D341Med (cell line): ENCODE data around the gene PDK1.
"Not testable (repeated sequence)": the region's sequence is repeated elsewhere in the genome, so short reads cannot be mapped to it uniquely, and the experiment has no call there.

Source experiments
- DNase-seq: peaks from one replicate; pipeline ENCODE4 v3.0.0; 2012; ENCODE audit warnings: low spot score

Gene PDK1

GRCh38 chr2:172552547-172553291 lies 3.2 kb upstream of the PDK1 start:
- DNase-seq = no peak

- no peak for DNase-seq
These were observed 1.3 kb upstream of the PDK1 start for GRCh38 chr2:172554352-172555271.

GRCh38 chr2:172555272-172555521 lies 693 bp upstream of the PDK1 start:
- DNase-seq = no peak

GRCh38 chr2:172556284-172557033 lies 569 bp downstream of the PDK1 start:
- DNase-seq = peak; percentile 74

- DNase-seq = no peak
These were observed 2.5 kb downstream of the PDK1 start for GRCh38 chr2:172558372-172558771.

- no peak for DNase-seq
These were observed 4.8 kb downstream of the PDK1 start for GRCh38 chr2:172560721-172561120.

DNA sequence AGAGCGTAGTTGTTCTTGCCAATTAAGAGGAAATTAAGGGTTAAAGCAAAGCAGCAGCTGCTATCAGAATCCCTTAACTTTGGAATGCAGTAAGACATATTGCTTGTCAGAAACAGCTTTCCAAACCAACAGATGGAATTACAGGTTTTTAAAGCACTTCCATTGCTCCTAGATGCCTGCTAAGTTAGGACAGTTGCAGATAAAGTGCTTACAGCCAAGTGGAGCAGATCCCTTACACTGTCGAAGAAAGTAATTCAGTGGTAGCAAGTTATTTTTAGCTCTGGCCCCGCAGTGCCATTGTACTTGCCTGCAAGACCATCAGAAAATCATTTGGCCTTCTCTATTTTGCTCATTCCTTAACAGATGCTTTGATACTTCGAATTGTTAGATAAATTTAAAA lies 5.4 kb downstream of the PDK1 start:
- no peak for DNase-seq

DNA sequence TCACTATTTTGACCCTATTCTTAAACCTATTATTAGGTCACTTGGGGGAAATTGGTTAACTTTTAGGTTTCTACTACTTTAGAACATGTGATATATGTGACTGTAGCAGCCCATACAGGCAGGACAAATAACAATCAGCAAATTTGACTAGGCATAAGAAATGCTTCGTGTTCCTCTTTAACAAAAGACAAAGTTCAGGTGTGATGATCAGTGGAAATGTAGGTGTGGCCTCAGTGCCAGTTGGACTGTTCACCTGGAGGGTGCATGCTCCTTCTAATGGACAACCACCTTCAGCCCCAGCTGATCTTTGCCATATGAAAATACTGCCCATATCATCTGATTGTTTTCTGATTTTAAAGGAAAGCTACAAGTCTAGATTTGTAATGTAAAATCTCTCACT lies 6.4 kb downstream of the PDK1 start:
- no peak for DNase-seq

DNA sequence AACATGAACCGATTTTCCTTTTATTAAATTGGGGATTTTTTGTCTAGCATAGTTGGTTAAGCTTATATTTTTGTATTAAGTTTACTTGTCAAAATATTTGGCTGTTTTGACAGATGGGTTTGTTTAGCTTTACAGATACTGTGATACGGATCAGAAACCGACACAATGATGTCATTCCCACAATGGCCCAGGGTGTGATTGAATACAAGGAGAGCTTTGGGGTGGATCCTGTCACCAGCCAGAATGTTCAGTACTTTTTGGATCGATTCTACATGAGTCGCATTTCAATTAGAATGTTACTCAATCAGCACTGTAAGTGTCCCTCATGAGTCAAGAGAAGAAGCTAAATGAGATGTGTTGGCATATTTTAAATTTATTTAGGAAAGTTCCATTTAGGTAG lies 8.5 kb downstream of the PDK1 start:
- DNase-seq = no peak

DNA sequence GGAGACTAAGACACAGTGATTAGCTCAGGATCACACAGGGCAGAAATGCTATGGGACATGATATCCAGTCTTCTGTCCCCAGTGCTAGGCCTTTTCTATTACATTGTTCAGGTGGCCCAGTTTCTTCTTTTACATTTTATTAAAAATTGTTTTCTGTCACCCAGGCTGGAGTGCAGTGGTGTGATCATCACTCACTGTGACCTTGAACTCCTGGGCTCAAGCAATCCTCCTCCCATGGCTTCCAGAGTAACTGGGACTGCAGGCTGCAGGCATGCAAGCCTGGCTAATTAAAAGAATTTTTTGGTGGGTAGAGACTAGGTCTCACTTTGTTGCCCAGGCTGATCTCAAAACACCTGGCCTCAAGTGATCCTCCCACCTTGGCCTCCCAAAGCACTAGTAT lies 15.4 kb downstream of the PDK1 start:
- DNase-seq = no peak

- DNase-seq = no peak
These were observed 17.1 kb downstream of the PDK1 start for GRCh38 chr2:172572981-172573380.

DNA sequence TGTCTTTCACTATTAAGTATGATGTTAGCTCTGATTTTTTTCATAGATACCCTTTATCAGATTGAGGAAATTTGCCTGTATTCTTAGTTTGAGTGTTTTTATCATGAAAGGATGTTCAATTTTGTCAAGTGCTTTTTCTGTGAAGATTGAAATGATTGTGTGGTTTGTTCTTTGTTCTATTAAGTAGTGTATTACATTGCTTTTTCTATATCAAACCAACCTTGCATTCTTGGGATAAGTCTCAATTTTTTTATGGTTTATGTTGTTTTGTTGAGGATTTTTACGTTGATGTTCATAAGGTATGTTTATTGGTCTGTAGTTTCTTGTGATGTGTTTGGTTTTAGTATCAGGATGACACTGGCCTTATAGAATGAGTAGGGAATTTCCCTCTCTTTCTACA lies 19.1 kb downstream of the PDK1 start:
- DNase-seq = no peak

DNA sequence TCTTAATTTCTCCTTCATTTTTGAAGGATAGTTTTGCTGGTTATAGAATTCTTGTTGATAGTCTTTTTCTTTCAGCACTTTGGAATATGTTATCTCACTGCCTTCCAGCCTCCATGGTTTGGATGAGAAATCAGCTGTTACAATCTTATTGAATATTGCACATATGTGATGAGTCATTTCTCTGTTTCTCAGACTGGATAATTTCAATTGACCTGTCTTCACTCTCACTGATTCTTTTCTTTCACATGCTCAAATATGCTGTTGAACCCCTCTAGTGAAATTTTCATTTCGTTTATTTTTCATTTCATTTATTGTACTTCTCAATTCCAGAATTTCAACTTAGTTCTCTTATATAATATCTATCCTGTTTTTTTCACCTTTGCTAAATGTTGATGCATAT lies 22.2 kb downstream of the PDK1 start:
- DNase-seq = no peak

GRCh38 chr2:172578860-172579512 lies 23.1 kb downstream of the PDK1 start:
- no peak for DNase-seq

- no peak for DNase-seq
These were observed 24.7 kb downstream of the PDK1 start for GRCh38 chr2:172580544-172580943.

DNA sequence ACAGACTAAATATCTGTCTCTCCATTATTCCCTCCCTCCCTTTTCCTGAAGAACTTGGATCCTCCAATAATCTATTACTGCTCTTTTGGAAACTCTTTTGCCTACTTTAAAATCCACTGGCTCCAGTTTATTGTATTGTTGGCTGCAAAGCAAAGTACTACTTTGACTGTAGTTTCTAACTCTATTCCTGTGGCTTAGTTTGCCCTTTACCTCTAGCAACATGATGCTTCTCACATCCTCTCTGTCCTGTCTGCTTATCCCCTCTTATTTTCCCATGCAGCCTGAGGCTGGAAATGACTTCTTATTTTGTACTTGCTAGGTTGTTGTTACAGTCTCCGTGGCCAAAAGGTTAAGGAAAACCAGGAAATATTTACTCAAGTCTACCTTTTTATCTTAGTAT lies 26.8 kb downstream of the PDK1 start:
- DNase-seq = no peak

DNA sequence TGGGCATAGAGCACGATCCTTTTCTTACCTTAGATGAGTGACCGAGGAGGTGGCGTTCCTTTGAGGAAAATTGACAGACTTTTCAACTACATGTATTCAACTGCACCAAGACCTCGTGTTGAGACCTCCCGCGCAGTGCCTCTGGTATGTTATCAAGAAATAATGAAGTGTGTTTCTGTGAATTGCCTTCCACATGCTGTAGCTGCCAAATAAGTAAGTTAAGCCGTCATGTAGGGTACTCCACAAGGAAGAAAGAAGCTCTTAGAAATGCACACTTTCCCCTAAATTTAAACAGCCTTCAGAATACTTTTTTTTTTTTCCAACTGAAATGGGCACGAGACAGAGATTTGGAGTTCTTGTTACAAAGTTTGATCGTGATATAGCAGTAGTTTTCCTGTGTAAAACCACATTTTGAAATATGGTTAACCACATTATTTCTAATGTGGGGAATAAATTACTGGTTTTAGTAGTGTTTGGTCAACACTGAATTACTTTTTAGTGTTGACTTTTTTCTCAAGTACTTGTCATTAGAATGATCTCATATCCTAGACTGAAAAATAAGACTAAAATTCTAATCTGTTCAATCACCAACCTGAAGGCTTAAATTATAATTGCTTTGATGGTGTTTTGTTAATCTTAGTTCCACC lies 30.5 kb downstream of the PDK1 start:
- no peak for DNase-seq

DNA sequence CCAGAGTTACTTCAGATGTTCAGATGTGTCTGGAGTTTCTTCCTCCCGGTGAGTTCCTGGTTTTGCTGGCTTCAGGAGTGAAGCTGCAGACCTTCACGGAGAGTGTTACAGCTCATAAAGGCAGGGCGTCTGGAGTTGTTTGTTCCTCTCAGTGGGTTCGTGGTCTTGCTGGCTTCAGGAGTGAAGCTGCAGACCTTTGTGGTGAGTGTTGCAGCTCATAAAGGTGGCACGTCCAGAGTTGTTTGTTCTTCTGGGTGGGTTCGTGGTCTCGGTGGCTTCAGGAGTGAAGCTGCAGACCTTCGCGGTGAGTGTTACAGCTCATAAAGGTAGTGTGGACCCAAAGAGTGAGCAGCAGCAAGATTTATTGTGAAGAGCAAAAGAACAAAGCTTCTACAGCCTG lies 31.3 kb downstream of the PDK1 start:
- DNase-seq = not testable (repeated sequence)

GRCh38 chr2:172588931-172589330 lies 33.0 kb downstream of the PDK1 start:
- no peak for DNase-seq

DNA sequence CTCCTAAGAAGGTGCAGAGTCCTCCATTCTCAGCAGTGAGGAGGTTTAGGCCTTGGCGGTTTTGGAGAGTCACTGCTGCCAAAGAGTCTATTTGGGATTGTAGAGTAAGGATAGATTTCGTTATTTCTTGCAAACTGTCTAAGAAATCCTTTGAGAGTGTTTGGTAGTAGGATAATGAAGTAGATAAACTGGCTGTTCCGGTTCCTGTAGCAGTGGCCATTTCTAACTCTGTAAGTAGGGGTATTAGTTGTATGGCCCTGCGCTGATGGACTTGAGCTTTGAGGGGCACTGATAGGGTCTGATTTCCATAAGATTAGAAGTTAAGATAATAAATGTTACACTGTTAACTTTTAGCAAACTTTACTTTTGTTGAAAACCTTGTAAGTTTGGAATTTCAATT lies 35.5 kb downstream of the PDK1 start:
- DNase-seq = not testable (repeated sequence)

DNA sequence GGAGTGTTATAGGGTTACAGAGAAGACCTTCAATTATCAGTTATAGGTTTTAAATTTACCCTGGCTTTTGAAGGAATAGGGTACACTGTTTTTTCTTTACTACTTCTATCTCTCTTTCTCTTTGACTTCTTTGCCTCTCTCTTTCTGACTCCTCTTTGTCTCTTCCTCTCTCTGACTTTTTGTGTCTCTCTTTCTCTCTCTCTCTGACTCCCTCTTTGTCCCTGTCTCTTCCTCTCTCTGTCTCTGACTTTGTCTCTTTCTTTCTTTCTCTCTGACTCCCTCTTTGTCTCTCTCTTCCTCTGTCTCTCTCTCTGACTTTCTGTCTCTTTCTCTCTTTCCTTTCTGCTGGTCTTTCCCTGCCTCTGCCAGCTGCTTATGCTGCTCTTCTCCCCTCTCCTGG lies 36.3 kb downstream of the PDK1 start:
- not testable (repeated sequence) for DNase-seq

DNA sequence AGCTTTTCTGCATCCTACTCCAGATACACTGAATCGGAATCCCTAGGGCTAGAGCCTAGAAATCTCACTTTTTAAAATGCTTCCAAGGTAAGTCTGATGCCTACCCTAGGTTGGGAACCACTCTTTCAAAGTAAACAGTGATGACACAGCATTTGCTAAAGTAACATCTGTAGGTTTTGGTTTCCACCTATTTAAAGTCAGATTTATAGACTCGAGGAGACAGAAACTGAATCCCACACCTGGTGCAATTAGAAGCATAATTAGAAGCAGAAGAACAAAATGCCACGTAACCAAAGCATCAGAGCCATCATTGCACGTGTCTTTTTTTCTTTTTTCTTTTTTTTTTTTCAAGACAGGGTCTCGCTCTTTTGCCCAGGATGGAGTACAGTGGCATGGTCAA lies 40.9 kb downstream of the PDK1 start:
- DNase-seq = no peak
